Cerebellar nuclear complex (tissue), 1 donor: ENCODE data around the gene PRX.
A peak's percentile ranks its signal among the peaks of the same experiment; 100 is the strongest.

Experiments used
- DNase-seq, 2 experiments: peaks; one replicate each; lab custom pipeline; 2025; lab: John Stamatoyannopoulos, UW

PRX gene

GRCh38 chr19:40366697-40367561, 46.2 kb downstream of the PRX start:
- DNase-seq: no peak

- peak in 1 of 2 experiments; percentile 22 for DNase-seq
Observed at GRCh38 chr19:40365613-40366401, 47.4 kb downstream of the PRX start.

- DNase-seq: no peak
Observed at GRCh38 chr19:40365010-40365409, 48.2 kb downstream of the PRX start.

GRCh38 chr19:40363069-40363468, 50.1 kb downstream of the PRX start:
- no peak for DNase-seq

GRCh38 chr19:40362160-40362559, 51.0 kb downstream of the PRX start:
- no peak for DNase-seq

GRCh38 chr19:40360708-40361241, 52.4 kb downstream of the PRX start:
- DNase-seq: no peak

GRCh38 chr19:40360020-40360707, 53.0 kb downstream of the PRX start:
- no peak for DNase-seq

- no peak for DNase-seq
Observed at GRCh38 chr19:40358773-40359172, 54.4 kb downstream of the PRX start.

- no peak for DNase-seq
Observed at GRCh38 chr19:40357640-40358039, 55.5 kb downstream of the PRX start.

GRCh38 chr19:40356681-40357595, 56.2 kb downstream of the PRX start:
- DNase-seq: no peak

GRCh38 chr19:40355975-40356680, 57.0 kb downstream of the PRX start:
- no peak for DNase-seq

- peak in 1 of 2 experiments; percentile 40 for DNase-seq
Observed at GRCh38 chr19:40348961-40349507, 64.1 kb downstream of the PRX start.

GRCh38 chr19:40348125-40348913, 64.9 kb downstream of the PRX start, which contains the start of the genes C19orf47 and PLD3:
Gene C19orf47, minus strand, starts transcription at chr19:40348397. Its CDS starts 6,540 bp downstream, at chr19:40341857.
Gene PLD3, plus strand, starts transcription at chr19:40348695. Its CDS starts 17,789 bp downstream, at chr19:40366484.
- peak; percentile 89 to 97 for DNase-seq

- no peak for DNase-seq
Observed at GRCh38 chr19:40344422-40344821, 68.8 kb downstream of the PRX start.
